K562 (cell line): ENCODE results near the gene HAUS7. TPM values are rescaled to one million over a fixed set of nuclear protein-coding genes. Genes with fewer than 3 reads are reported as not detected.

ENCODE experiments used
- ATAC-seq: fragments of 200-7000 bp; cut with Tn5 transposase; 3 replicates; pipeline ENCODE4 v1.9.1; 2020; ENCODE audit warnings: moderate library complexity
- BruUV-seq: library from RNA; stranded (reverse); fragments of 400-500 nt; replicated peaks from 2 replicates; lab custom pipeline; 2021; lab: Mats Ljungman, UMichigan
- CTCF ChIA-PET: fragments of 300-600 bp; formaldehyde crosslinking; extraction: SDS; loops from one replicate; lab custom pipeline; 2021; ENCODE audit warnings: low intra/inter-chr PET ratio; lab: Yijun Ruan, JAX
- POLR2A ChIA-PET: fragments of 300-600, 350-650 bp; sonication (Branson Sonifier 250); formaldehyde crosslinking; extraction: SDS; loops from one replicate; lab custom pipeline; 2021; ENCODE audit warnings: antibody characterized with exemption, inconsistent platforms; lab: Yijun Ruan, JAX
- DNase-seq, 4 experiments: peaks; one replicate each; pipeline versions ENCODE4 v3.0.0 to v3.0.0-alpha.2; 2011 to 2018; ENCODE audit warnings: low spot score in 3 of 4, mixed read lengths in 3 of 4; ENCODE audit errors: extremely low read depth in 1 of 4
- FAIRE-seq: peaks from 2 replicates; lab custom pipeline; 2011; peaks lifted over from hg19 to GRCh38; lab: Jason Lieb, UNC
- H2AFZ ChIP-seq: 2 replicates; pipeline ENCODE4 v1.6.0; 2011; ENCODE audit warnings: low read depth, low read length, control low read depth, inconsistent platforms
- H3K27ac ChIP-seq: fragments of 200-600 bp; 3 replicates; pipeline ENCODE4 v1.8.0; 2011; ENCODE audit warnings: low read depth, mild to moderate bottlenecking, control low read depth, inconsistent platforms, low read length, moderate library complexity, mixed read lengths; ENCODE audit errors: extremely low read depth
- H3K27me3 ChIP-seq, 2 experiments: fragments of 300-600 bp in 1 of 2; 2 replicates in 1 of 2; 3 replicates in 1 of 2; pipeline versions ENCODE4 v1.6.0 to v1.8.0; 2011; ENCODE audit warnings: inconsistent platforms in 2 of 2, low read length in 2 of 2, mild to moderate bottlenecking in 1 of 2, mixed read lengths in 1 of 2, moderate library complexity in 1 of 2; ENCODE audit not compliant: control insufficient read depth in 2 of 2, insufficient read depth in 2 of 2
- H3K36me3 ChIP-seq: fragments of 300-600 bp; 3 replicates; pipeline ENCODE4 v1.8.0; 2011; ENCODE audit warnings: mild to moderate bottlenecking, low read length, inconsistent platforms; ENCODE audit not compliant: control insufficient read depth, insufficient read depth
- H3K4me1 ChIP-seq, 2 experiments: fragments of 200-600 bp in 1 of 2; replicated peaks in 1 of 2; 2 replicates in 1 of 2; 3 replicates in 1 of 2; pipeline versions ENCODE4 v1.5.1 to v1.8.0; 2011; ENCODE audit warnings: inconsistent platforms in 2 of 2, low read length in 2 of 2, mild to moderate bottlenecking in 1 of 2, mixed read lengths in 1 of 2, moderate library complexity in 1 of 2; ENCODE audit not compliant: control insufficient read depth in 2 of 2, insufficient read depth in 2 of 2
- H3K4me2 ChIP-seq: 2 replicates; pipeline ENCODE4 v1.6.1; 2011; ENCODE audit warnings: low read length, control low read depth, inconsistent platforms, mixed read lengths; ENCODE audit not compliant: insufficient read depth
- H3K4me3 ChIP-seq: fragments of 200-600 bp; sonication (generic), shearing (Covaris generic); 2 replicates; pipeline ENCODE4 v1.5.1; 2016; ENCODE audit warnings: control low read depth, inconsistent platforms
- H3K79me2 ChIP-seq: fragments of 200-600 bp; 3 replicates; pipeline ENCODE4 v1.8.0; 2011; ENCODE audit warnings: low read length, inconsistent platforms; ENCODE audit not compliant: control insufficient read depth, insufficient read depth
- H3K9ac ChIP-seq, 2 experiments: 2 replicates each; pipeline versions ENCODE4 v1.6.0 to v1.6.1; 2011; ENCODE audit warnings: low read depth in 2 of 2, low read length in 2 of 2, control low read depth in 1 of 2, inconsistent platforms in 1 of 2, mild to moderate bottlenecking in 1 of 2, mixed read lengths in 1 of 2; ENCODE audit not compliant: insufficient read depth in 1 of 2
- H3K9me1 ChIP-seq: one replicate; pipeline ENCODE4 v1.6.0; 2011; ENCODE audit warnings: inconsistent platforms, mild to moderate bottlenecking, low read length, moderate library complexity; ENCODE audit not compliant: control insufficient read depth, insufficient read depth
- H3K9me3 ChIP-seq: replicated peaks from 2 replicates; pipeline ENCODE4 v1.5.1; 2011; ENCODE audit warnings: low read depth, low read length, inconsistent platforms; ENCODE audit not compliant: control insufficient read depth, insufficient read depth
- H4K20me1 ChIP-seq: replicated peaks from 2 replicates; pipeline ENCODE4 v1.6.1; 2011; ENCODE audit warnings: low read length, inconsistent platforms, mixed read lengths; ENCODE audit not compliant: control insufficient read depth, insufficient read depth
- AFF4 ChIP-seq: sonication (generic); formaldehyde crosslinking; IDR thresholded peaks from 2 replicates; pipeline ENCODE4 v1.8.0; 2023; ENCODE audit warnings: mild to moderate bottlenecking, missing genetic modification reagents
- ARHGAP35 ChIP-seq: fragments of 450-650 bp; IDR thresholded peaks from 2 replicates; pipeline ENCODE4 v1.6.1; 2018; ENCODE audit not compliant: partially characterized antibody
- JUNB ChIP-seq: fragments of 450-650 bp; formaldehyde crosslinking; conservative IDR thresholded peaks from 2 replicates; pipeline ENCODE4 v1.4.0; 2020; ENCODE audit warnings: mild to moderate bottlenecking
- LCOR ChIP-seq: sonication (generic); formaldehyde crosslinking; IDR thresholded peaks from 2 replicates; pipeline ENCODE4 v1.8.0; 2022; ENCODE audit warnings: mild to moderate bottlenecking, missing genetic modification reagents
- NCOA4 ChIP-seq: fragments of 450-650 bp; IDR thresholded peaks from 2 replicates; pipeline ENCODE4 v1.6.1; 2018; ENCODE audit warnings: mild to moderate bottlenecking; ENCODE audit not compliant: partially characterized antibody
- SMARCB1 ChIP-seq: IDR thresholded peaks from 2 replicates; pipeline ENCODE4 v1.6.1; 2011; ENCODE audit warnings: improper control_type of control experiment, low read depth; ENCODE audit not compliant: insufficient read length
- SNIP1 ChIP-seq: fragments of 450-650 bp; IDR thresholded peaks from 2 replicates; pipeline ENCODE4 v1.7.1; 2017; ENCODE audit warnings: low read depth, mild to moderate bottlenecking
- TBP ChIP-seq: optimal IDR thresholded peaks from 2 replicates; pipeline ENCODE3; 2011; ENCODE audit warnings: low read depth, low read length, improper control_type of control experiment
- ZBTB12 ChIP-seq: fragments of 250-450 bp; sonication (Bioruptor Pico); IDR thresholded peaks from 2 replicates; pipeline ENCODE4 v1.4.0; 2020
- ZNF143 ChIP-seq: sonication (generic); formaldehyde crosslinking; IDR thresholded peaks from 2 replicates; pipeline ENCODE4 v1.9.0; 2022; ENCODE audit warnings: mild to moderate bottlenecking, missing genetic modification reagents
- ZNF586 ChIP-seq: fragments of 450-650 bp; formaldehyde crosslinking; conservative IDR thresholded peaks from 2 replicates; pipeline ENCODE4 v1.4.0; 2020; ENCODE audit warnings: mild to moderate bottlenecking, moderate library complexity
- WGBS: fragments of 100-300 bp; shearing (Covaris generic); methylation state at CpG from one replicate; pipeline ENCODE4 v1.1.6; 2016; ENCODE audit warnings: low coverage, mixed read lengths; ENCODE audit not compliant: insufficient coverage; ENCODE audit errors: missing lambda C conversion rate; 5-methylcytosine and 5-hydroxymethylcytosine counted together
- in situ Hi-C: fragments of 300-500 bp; cut with MboI; formaldehyde crosslinking; loops from 4 replicates; pipeline ENCODE4 v1.15.0; 2018; ENCODE audit warnings: inconsistent platforms, mixed read lengths
- intact Hi-C: fragments of 100-400 bp; cut with micrococcal nuclease; formaldehyde crosslinking; loops from 2 replicates; pipeline ENCODE4 v1.14.2; 2022
- polyA plus RNA-seq, 8 experiments: library from polyadenylated mRNA; depleted of rRNA in 4 of 8; stranded (reverse) in 5 of 8; unstranded in 3 of 8; fragments of >200 nt; fragmentation: Nextera tagmentation in 2 of 8; fragmentation: Illumina TruSeq in 1 of 8; extraction: Ambion mirVana in 2 of 8; extraction: Trizol in 1 of 8; gene quantifications; 2 replicates each; pipeline versions ENCODE4 v1.2.1 to v1.2.3, GENCODE V29; 2011 to 2014; ENCODE audit warnings: inconsistent platforms in 1 of 8, missing spikeins in 1 of 8
- total RNA-seq, 7 experiments: library from RNA; depleted of rRNA in 6 of 7; stranded (reverse); fragments of >200 nt in 6 of 7; fragmentation: Illumina TruSeq in 2 of 7; extraction: Trizol in 2 of 7; gene quantifications; 2 replicates each; pipeline versions ENCODE4 v1.2.1 to v1.2.3, GENCODE V29; 2011 to 2021; ENCODE audit warnings: low replicate concordance in 1 of 7

Gene HAUS7
- total and polyA plus RNA-seq, 9 of the 15 experiments (the other 6 are each of a cell fraction or from before 2014, with no cell fraction given) = 10.0 to 94.9 (median 48.8) TPM

- Histone ChIP-seq H3K9me3 (no peaks in the 10 kb centered on the region; the same call in 1 of the 2 replicates), H3K27me3 (no peaks in the 10 kb centered on the region; a peak in 1 of 5 replicates), H3K9ac (no peak overlapping the region), H3K36me3 (peaks cover 6% of the 10 kb centered on the region; the same call in 1 of the 3 replicates), H3K4me2 (no peak overlapping the region), H4K20me1 (no peaks in the 10 kb centered on the region), H3K27ac (no peak overlapping the region), H3K4me1 (no peaks in the 10 kb centered on the region), H2AFZ (no peak overlapping the region), H3K79me2 (no peaks in the 10 kb centered on the region), H3K4me3 (no peak overlapping the region), H3K9me1 (no peaks in the 10 kb centered on the region)
- ChIA-PET CTCF (no interaction called here), POLR2A (no interaction called here)
- intact Hi-C loops = no loop called here
- FAIRE-seq (no peak), DNase-seq (no peak), ATAC-seq (no peak)
- BruUV-seq = no TSS peak
- in situ Hi-C loops = no loop called here
- TF ChIP-seq TBP (no peak), LCOR (no peak), JUNB (CRISPR knock-in tag) (no peak), SNIP1 (no peak), ZBTB12 (CRISPR knock-in tag) (no peak), ZNF143 (CRISPR knock-in tag) (no peak), AFF4 (no peak), NCOA4 (no peak), SMARCB1 (no peak), ARHGAP35 (no peak), ZNF586 (no peak)
- WGBS = 51% methylated on average over 3 of the region's 3 CpGs
These were observed 44.2 kb downstream of the HAUS7 start for GRCh38 chrX:153426204-153426603.
